ENCODE data around the gene PPP1R7. TPM values are rescaled to one million over a fixed set of nuclear protein-coding genes. Genes with fewer than 3 reads are reported as not detected.

Gene PPP1R7
- polyA plus RNA-seq, 1 donor from 2014 or later, result 59.3 TPM

DNA sequence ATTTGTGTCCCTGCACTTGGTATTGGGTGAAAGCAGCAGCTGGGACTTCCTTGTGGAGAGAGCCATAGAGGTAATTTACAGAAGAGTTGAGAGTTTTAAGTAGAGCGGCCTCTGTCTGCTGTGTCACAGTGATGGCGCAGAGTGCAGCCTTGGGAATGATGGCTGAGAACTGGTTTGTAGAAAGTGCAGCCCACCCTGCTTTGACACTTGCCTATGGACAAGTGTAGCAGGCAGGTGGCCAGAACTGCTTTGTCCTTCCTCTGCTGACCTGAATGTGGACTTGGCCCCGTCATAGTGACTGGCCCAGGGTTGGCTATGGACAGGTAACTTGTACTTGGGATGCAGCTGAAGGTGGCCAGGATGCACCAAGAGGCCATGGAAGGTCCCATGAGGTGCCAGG, 31.9 kb downstream of the PPP1R7 start:
- Histone ChIP-seq H3K36me3 (ENCODE audit: insufficient read depth, low read length) (no peaks in the 10 kb centered on the region), H3K9me2 (ENCODE audit: insufficient read depth, low read length) (no peaks in the 10 kb centered on the region), H2AFZ (ENCODE audit: low read depth, low read length) (no peak overlapping the region), H3K27me3 (ENCODE audit: insufficient read depth, low read depth, low read length) (no peaks in the 10 kb centered on the region), H3K4me2 (ENCODE audit: low read length) (no peak overlapping the region), H3K9me3 (ENCODE audit: low read length) (no peaks in the 10 kb centered on the region), H3K4me3 (ENCODE audit: low read length) (no peak overlapping the region), H3K79me2 (replicated peaks; ENCODE audit: insufficient read depth, low read length) (no peaks in the 10 kb centered on the region), H3K27ac (ENCODE audit: low read length) (no peak overlapping the region), H4K20me1 (ENCODE audit: insufficient read depth) (no peaks in the 10 kb centered on the region), H3K9ac (ENCODE audit: low read length) (no peak overlapping the region), H3F3A (ENCODE audit: insufficient read depth, low read length, poor library complexity, severe bottlenecking) (no peaks in the 10 kb centered on the region)
- TF ChIP-seq, protein P1, sequence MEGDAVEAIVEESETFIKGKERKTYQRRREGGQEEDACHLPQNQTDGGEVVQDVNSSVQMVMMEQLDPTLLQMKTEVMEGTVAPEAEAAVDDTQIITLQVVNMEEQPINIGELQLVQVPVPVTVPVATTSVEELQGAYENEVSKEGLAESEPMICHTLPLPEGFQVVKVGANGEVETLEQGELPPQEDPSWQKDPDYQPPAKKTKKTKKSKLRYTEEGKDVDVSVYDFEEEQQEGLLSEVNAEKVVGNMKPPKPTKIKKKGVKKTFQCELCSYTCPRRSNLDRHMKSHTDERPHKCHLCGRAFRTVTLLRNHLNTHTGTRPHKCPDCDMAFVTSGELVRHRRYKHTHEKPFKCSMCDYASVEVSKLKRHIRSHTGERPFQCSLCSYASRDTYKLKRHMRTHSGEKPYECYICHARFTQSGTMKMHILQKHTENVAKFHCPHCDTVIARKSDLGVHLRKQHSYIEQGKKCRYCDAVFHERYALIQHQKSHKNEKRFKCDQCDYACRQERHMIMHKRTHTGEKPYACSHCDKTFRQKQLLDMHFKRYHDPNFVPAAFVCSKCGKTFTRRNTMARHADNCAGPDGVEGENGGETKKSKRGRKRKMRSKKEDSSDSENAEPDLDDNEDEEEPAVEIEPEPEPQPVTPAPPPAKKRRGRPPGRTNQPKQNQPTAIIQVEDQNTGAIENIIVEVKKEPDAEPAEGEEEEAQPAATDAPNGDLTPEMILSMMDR (IDR thresholded peaks at IDR 0.05; ENCODE audit: poor library complexity, severe bottlenecking), result no peak
- TF ChIP-seq MXI1 (conservative IDR thresholded peaks at IDR 0.05; ENCODE audit: poor library complexity, severe bottlenecking) (no peak), EP300 (conservative IDR thresholded peaks at IDR 0.05; ENCODE audit: poor library complexity, severe bottlenecking) (no peak), SMC3 (conservative IDR thresholded peaks at IDR 0.05; ENCODE audit: poor library complexity) (no peak), EZH2 (IDR thresholded peaks at IDR 0.05; ENCODE audit: borderline replicate concordance, insufficient read depth, low read length, poor library complexity, severe bottlenecking) (no peak), RAD21 (conservative IDR thresholded peaks at IDR 0.05) (no peak), TAF1 (IDR thresholded peaks at IDR 0.05; ENCODE audit: low read depth) (no peak)

- Histone ChIP-seq H3K27ac (ENCODE audit: low read length) (no peak overlapping the region), H2AFZ (ENCODE audit: low read depth, low read length) (no peak overlapping the region), H4K20me1 (ENCODE audit: insufficient read depth) (no peaks in the 10 kb centered on the region), H3F3A (ENCODE audit: insufficient read depth, low read length, poor library complexity, severe bottlenecking) (no peaks in the 10 kb centered on the region), H3K9ac (ENCODE audit: low read length) (no peak overlapping the region), H3K27me3 (ENCODE audit: insufficient read depth, low read depth, low read length) (no peaks in the 10 kb centered on the region), H3K79me2 (replicated peaks; ENCODE audit: insufficient read depth, low read length) (no peaks in the 10 kb centered on the region), H3K4me2 (ENCODE audit: low read length) (no peak overlapping the region), H3K36me3 (ENCODE audit: insufficient read depth, low read length) (no peaks in the 10 kb centered on the region), H3K9me3 (ENCODE audit: low read length) (no peaks in the 10 kb centered on the region), H3K9me2 (ENCODE audit: insufficient read depth, low read length) (no peaks in the 10 kb centered on the region), H3K4me3 (ENCODE audit: low read length) (no peak overlapping the region)
- TF ChIP-seq, protein P1 (IDR thresholded peaks at IDR 0.05; ENCODE audit: poor library complexity, severe bottlenecking), result no peak
- no peak for TF ChIP-seq RAD21 (conservative IDR thresholded peaks at IDR 0.05)
- TF ChIP-seq REST (IDR thresholded peaks at IDR 0.05; ENCODE audit: borderline replicate concordance), result no peak
- no peak for TF ChIP-seq SMC3 (conservative IDR thresholded peaks at IDR 0.05; ENCODE audit: poor library complexity)
These were observed 32.4 kb downstream of the PPP1R7 start for GRCh38 chr2:241182531-241183133.

All from neural cell (in vitro differentiated cells).